Fibroblast of lung (primary cell): ENCODE measurements around the gene EFR3B. TPM values are rescaled to one million over a fixed set of nuclear protein-coding genes. Genes with fewer than 3 reads are reported as not detected.

ENCODE experiments used
- DNase-seq, 2 donors: peaks; one replicate each; pipeline versions ENCODE4 v3.0.0 to v3.0.0-alpha.2; 2010; ENCODE audit warnings: low read depth in 2 of 2
- H2AFZ ChIP-seq: 2 replicates; pipeline ENCODE4 v1.5.1; 2012; ENCODE audit warnings: low read length, control low read depth, inconsistent platforms
- H3K27ac ChIP-seq: 2 replicates; pipeline ENCODE4 v1.5.1; 2011; ENCODE audit warnings: low read length, control low read depth; ENCODE audit not compliant: insufficient read depth
- H3K27me3 ChIP-seq: 2 replicates; pipeline ENCODE4 v1.5.1; 2011; ENCODE audit warnings: mild to moderate bottlenecking, low read length; ENCODE audit not compliant: control insufficient read depth, insufficient read depth
- H3K36me3 ChIP-seq: 2 replicates; pipeline ENCODE4 v1.5.1; 2011; ENCODE audit warnings: low read length; ENCODE audit not compliant: control insufficient read depth, insufficient read depth
- H3K4me1 ChIP-seq: 2 replicates; pipeline ENCODE4 v1.5.1; 2011; ENCODE audit warnings: low read length; ENCODE audit not compliant: control insufficient read depth, insufficient read depth; ENCODE audit errors: extremely low read depth
- H3K4me2 ChIP-seq: 2 replicates; pipeline ENCODE4 v1.5.1; 2011; ENCODE audit warnings: low read length, control low read depth; ENCODE audit not compliant: insufficient read depth; ENCODE audit errors: extremely low read depth
- H3K4me3 ChIP-seq, 4 experiments: fragments of 200-600 bp in 1 of 4; sonication (generic) in 1 of 4; replicated peaks in 1 of 4; 2 replicates each; pipeline ENCODE4 v1.5.1; 2011 to 2016; ENCODE audit warnings: low read length in 4 of 4, low read depth in 3 of 4, mild to moderate bottlenecking in 3 of 4, control low read depth in 2 of 4, inconsistent platforms in 1 of 4, mixed read lengths in 1 of 4; ENCODE audit not compliant: insufficient read depth in 1 of 4; ENCODE audit errors: control extremely low read depth in 1 of 4
- H3K79me2 ChIP-seq: 2 replicates; pipeline ENCODE4 v1.5.1; 2012; ENCODE audit warnings: mild to moderate bottlenecking, low read length, inconsistent platforms; ENCODE audit not compliant: control insufficient read depth, insufficient read depth
- H3K9ac ChIP-seq: 2 replicates; pipeline ENCODE4 v1.5.1; 2011; ENCODE audit warnings: mild to moderate bottlenecking, low read length, control low read depth; ENCODE audit not compliant: insufficient read depth
- H3K9me3 ChIP-seq: 2 replicates; pipeline ENCODE4 v1.5.1; 2012; ENCODE audit warnings: low read depth, low read length; ENCODE audit not compliant: control insufficient read depth, insufficient read depth
- H4K20me1 ChIP-seq: 2 replicates; pipeline ENCODE4 v1.5.1; 2011; ENCODE audit warnings: low read length; ENCODE audit not compliant: control insufficient read depth, insufficient read depth; ENCODE audit errors: extremely low read depth
- EZH2 ChIP-seq: IDR thresholded peaks from 2 replicates; pipeline ENCODE4 v1.5.1; 2012; ENCODE audit warnings: low read length, control low read depth, mild to moderate bottlenecking; ENCODE audit errors: missing control alignments
- polyA plus RNA-seq, 2 donors: library from polyadenylated mRNA; depleted of rRNA in 1 of 2; stranded (reverse) in 1 of 2; unstranded in 1 of 2; fragments of >200 nt; gene quantifications; 2 replicates each; pipeline ENCODE4 v1.2.1, GENCODE V29; 2011 to 2012; ENCODE audit warnings: missing spikeins in 1 of 2
- total RNA-seq: library from RNA; depleted of rRNA; stranded (reverse); fragments of >200 nt; gene quantifications from 2 replicates; pipeline ENCODE4 v1.2.1, GENCODE V29; 2014
- TF ChIP-seq, protein P1 (sequence below), 2 donors: IDR thresholded peaks in 1 of 2; conservative IDR thresholded peaks in 1 of 2; 1 replicate in 1 of 2; 2 replicates in 1 of 2; pipeline ENCODE4 v1.5.1; 2011 to 2012; ENCODE audit warnings: low read length in 2 of 2, control low read depth in 1 of 2, inconsistent platforms in 1 of 2, low read depth in 1 of 2, mild to moderate bottlenecking in 1 of 2

Gene EFR3B
- total and polyA plus RNA-seq, 2 donors (not counting 1 experiment from before 2014, with no cell fraction given): 0.03 to 0.50 TPM

DNA sequence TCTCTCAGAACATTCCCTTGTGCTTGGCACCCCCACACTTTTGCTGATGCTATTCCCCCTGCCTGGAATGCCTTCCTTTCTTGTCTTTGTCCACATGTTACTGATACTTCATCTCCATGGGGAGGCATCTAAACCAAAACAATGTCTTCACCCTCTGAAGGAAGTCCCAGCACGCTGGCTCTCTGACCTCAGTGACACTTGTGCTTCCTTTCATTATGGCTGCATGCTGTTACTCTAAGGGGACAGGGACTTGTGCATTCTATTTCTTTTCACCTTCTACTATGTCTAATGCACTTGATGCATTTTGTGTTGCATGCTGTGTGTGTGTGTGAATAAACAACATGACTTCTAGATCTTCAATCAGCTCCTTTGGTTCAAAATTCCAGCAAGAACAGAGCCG is 24.6 kb downstream of the EFR3B start:
- Histone ChIP-seq H3K4me2 (no peak overlapping the region), H3K9ac (no peak overlapping the region), H3K4me3 (no peak overlapping the region), H2AFZ (no peak overlapping the region), H3K36me3 (no peaks in the 10 kb centered on the region), H4K20me1 (no peaks in the 10 kb centered on the region), H3K4me1 (no peaks in the 10 kb centered on the region), H3K9me3 (no peaks in the 10 kb centered on the region), H3K27ac (no peak overlapping the region), H3K27me3 (no peaks in the 10 kb centered on the region), H3K79me2 (no peaks in the 10 kb centered on the region)
- no peak for DNase-seq
- no peak for TF ChIP-seq EZH2
- TF ChIP-seq, protein P1, sequence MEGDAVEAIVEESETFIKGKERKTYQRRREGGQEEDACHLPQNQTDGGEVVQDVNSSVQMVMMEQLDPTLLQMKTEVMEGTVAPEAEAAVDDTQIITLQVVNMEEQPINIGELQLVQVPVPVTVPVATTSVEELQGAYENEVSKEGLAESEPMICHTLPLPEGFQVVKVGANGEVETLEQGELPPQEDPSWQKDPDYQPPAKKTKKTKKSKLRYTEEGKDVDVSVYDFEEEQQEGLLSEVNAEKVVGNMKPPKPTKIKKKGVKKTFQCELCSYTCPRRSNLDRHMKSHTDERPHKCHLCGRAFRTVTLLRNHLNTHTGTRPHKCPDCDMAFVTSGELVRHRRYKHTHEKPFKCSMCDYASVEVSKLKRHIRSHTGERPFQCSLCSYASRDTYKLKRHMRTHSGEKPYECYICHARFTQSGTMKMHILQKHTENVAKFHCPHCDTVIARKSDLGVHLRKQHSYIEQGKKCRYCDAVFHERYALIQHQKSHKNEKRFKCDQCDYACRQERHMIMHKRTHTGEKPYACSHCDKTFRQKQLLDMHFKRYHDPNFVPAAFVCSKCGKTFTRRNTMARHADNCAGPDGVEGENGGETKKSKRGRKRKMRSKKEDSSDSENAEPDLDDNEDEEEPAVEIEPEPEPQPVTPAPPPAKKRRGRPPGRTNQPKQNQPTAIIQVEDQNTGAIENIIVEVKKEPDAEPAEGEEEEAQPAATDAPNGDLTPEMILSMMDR (conservative IDR thresholded peaks at IDR 0.05 in 1 of 2, IDR thresholded peaks at IDR 0.05 in 1 of 2; ENCODE audit: low read depth in 1 of 2, low read length in 2 of 2): no peak

DNA sequence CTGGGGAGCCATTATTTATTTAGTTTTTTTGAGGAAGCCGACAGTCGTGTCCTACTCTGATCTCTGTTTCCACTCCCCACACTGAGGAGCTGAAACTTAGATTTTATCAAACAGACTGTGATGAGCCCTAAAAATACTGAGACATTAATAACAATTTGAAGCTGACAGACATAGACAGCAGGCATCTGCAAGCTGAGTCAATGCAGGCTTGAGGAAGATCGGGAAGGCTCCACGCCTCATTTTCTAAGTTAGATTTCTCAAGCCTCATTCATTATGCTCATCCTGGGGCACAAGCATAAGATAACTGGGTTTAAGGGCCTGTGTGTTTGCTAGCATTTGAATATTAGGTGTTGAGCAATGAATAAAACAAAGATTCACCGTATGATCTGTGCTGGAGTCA is 26.3 kb downstream of the EFR3B start:
- no peaks in the 10 kb centered on the region for H3K9me3 ChIP-seq
- DNase-seq: no peak
- TF ChIP-seq, protein P1 (conservative IDR thresholded peaks at IDR 0.05 in 1 of 2, IDR thresholded peaks at IDR 0.05 in 1 of 2; ENCODE audit: low read depth in 1 of 2, low read length in 2 of 2): no peak
- no peak for TF ChIP-seq EZH2
- H3K9ac ChIP-seq: no peak overlapping the region
- H2AFZ ChIP-seq: no peak overlapping the region
- no peak overlapping the region for H3K27ac ChIP-seq
- H3K79me2 ChIP-seq: no peaks in the 10 kb centered on the region
- H4K20me1 ChIP-seq: no peaks in the 10 kb centered on the region
- no peak overlapping the region for H3K4me2 ChIP-seq
- no peak overlapping the region for H3K4me3 ChIP-seq
- no peaks in the 10 kb centered on the region for H3K4me1 ChIP-seq
- H3K27me3 ChIP-seq: no peaks in the 10 kb centered on the region
- no peaks in the 10 kb centered on the region for H3K36me3 ChIP-seq

DNA sequence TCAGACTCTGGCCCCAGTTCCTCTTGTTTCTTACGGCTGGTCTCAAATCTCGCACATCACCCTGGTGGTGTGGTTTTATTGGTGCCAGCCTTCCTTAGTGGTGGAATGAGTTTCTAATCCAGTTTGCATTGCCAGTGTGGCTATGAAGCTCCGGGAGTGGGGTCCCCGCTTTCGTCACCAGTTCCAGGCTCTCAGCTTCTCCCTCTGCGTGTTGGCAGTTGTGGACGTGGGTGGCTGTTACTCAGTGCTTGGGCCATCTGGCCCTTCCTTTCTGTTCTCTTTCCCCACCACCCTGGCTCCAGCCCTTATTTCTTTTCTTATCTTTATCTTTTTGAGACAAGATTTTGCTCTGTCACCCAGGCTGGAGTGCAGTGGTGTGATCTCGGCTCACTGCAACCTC is 30.1 kb downstream of the EFR3B start:
- Histone ChIP-seq H3K4me1 (no peaks in the 10 kb centered on the region), H3K4me3 (no peak overlapping the region), H3K9ac (no peak overlapping the region), H2AFZ (no peak overlapping the region), H3K79me2 (no peaks in the 10 kb centered on the region), H4K20me1 (no peaks in the 10 kb centered on the region), H3K9me3 (no peaks in the 10 kb centered on the region), H3K36me3 (no peaks in the 10 kb centered on the region), H3K27me3 (peaks cover 6% of the 10 kb centered on the region), H3K27ac (no peak overlapping the region), H3K4me2 (no peak overlapping the region)
- TF ChIP-seq EZH2: no peak
- TF ChIP-seq, protein P1 (conservative IDR thresholded peaks at IDR 0.05 in 1 of 2, IDR thresholded peaks at IDR 0.05 in 1 of 2; ENCODE audit: low read depth in 1 of 2, low read length in 2 of 2): no peak
- no peak for DNase-seq
